Measurements from ENCODE around the gene SMC5.

DNA sequence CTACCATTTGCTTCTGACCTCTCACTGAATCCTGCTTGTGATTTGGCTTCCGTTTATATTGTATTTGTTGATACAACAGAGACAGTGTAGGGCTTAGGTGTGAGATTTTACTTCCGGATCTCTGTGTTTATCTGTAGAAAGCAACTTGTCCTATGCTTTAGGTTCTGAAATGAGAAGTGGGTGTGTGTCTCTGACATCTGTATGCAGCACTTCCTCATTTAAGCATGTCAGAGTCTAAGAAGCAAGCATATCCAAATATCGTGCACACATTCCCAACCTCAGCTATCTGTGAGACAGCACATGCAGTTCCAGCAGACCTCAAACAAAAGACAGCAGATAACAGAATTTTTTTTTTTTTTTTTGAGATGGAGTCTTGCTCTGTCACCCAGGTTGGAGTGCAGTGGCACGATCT is 139.4 kb downstream of the SMC5 start:
- no peak for TF ChIP-seq CTCF (IDR thresholded peaks at IDR 0.05)
- peak in 1 of 2 donors; percentile 18 for TF ChIP-seq POLR2A (IDR thresholded peaks at IDR 0.05)
- peak in 1 of 2 donors; percentile 59 for TF ChIP-seq EP300 (IDR thresholded peaks at IDR 0.05)
